H1 (cell line): ENCODE measurements around the gene PLD5. TPM values are rescaled to one million over a fixed set of nuclear protein-coding genes. Genes with fewer than 3 reads are reported as not detected.

ENCODE experiments used
- CTCF ChIA-PET: fragments of 300-600 bp; sonication (Branson Sonifier 250); formaldehyde crosslinking; loops from one replicate; lab custom pipeline; 2021; ENCODE audit not compliant: partially characterized antibody; lab: Charles Lee
- POLR2A ChIA-PET: fragments of 300-600 bp; sonication (Branson Sonifier 250); formaldehyde crosslinking; loops from one replicate; lab custom pipeline; 2021; ENCODE audit warnings: inconsistent platforms; ENCODE audit not compliant: partially characterized antibody; lab: Charles Lee
- DNase-seq, 2 experiments: peaks; one replicate each; pipeline versions ENCODE4 v3.0.0 to v3.0.0-alpha.2; 2010 to 2022; ENCODE audit warnings: low spot score in 2 of 2, low read depth in 1 of 2, mixed read lengths in 1 of 2
- FAIRE-seq: peaks from 2 replicates; lab custom pipeline; 2011; peaks lifted over from hg19 to GRCh38; lab: Jason Lieb, UNC
- H2AFZ ChIP-seq: 2 replicates; pipeline ENCODE4 v1.8.1; 2012; ENCODE audit warnings: low read length, inconsistent platforms
- H2AK5ac ChIP-seq: 2 replicates; pipeline ENCODE4 v1.6.1; 2013; ENCODE audit warnings: low read depth, low read length
- H2BK120ac ChIP-seq: replicated peaks from 2 replicates; pipeline ENCODE3; 2013; ENCODE audit warnings: low read depth, low read length, inconsistent platforms
- H2BK12ac ChIP-seq: 2 replicates; pipeline ENCODE4 v1.6.1; 2013; ENCODE audit warnings: low read depth, low read length
- H2BK15ac ChIP-seq: 2 replicates; pipeline ENCODE4 v1.6.1; 2013; ENCODE audit warnings: low read length
- H2BK20ac ChIP-seq: 2 replicates; pipeline ENCODE4 v1.6.1; 2013; ENCODE audit warnings: low read length
- H2BK5ac ChIP-seq: 2 replicates; pipeline ENCODE4 v1.6.1; 2013; ENCODE audit warnings: low read depth, low read length
- H3K14ac ChIP-seq: 2 replicates; pipeline ENCODE4 v1.6.1; 2013; ENCODE audit warnings: inconsistent platforms; ENCODE audit not compliant: insufficient read length
- H3K18ac ChIP-seq: 2 replicates; pipeline ENCODE4 v1.6.1; 2013; ENCODE audit warnings: low read length; ENCODE audit errors: extremely low read depth
- H3K23ac ChIP-seq: 2 replicates; pipeline ENCODE4 v1.6.1; 2013; ENCODE audit warnings: inconsistent platforms; ENCODE audit not compliant: insufficient read length
- H3K23me2 ChIP-seq: 2 replicates; pipeline ENCODE4 v1.6.1; 2013; ENCODE audit warnings: low read depth, low read length
- H3K27ac ChIP-seq: 2 replicates; pipeline ENCODE4 v1.6.1; 2011; ENCODE audit warnings: low read depth, low read length, inconsistent platforms
- H3K27me3 ChIP-seq, 4 experiments: replicated peaks in 1 of 4; 1 replicate in 1 of 4; 2 replicates in 3 of 4; pipeline versions ENCODE4 v1.6.1 to v1.8.1; 2011 to 2013; ENCODE audit warnings: low read length in 3 of 4, mild to moderate bottlenecking in 3 of 4, inconsistent platforms in 2 of 4, mixed read lengths in 2 of 4, moderate library complexity in 1 of 4; ENCODE audit not compliant: control insufficient read depth in 3 of 4, insufficient read depth in 3 of 4; ENCODE audit errors: extremely low read depth in 1 of 4
- H3K36me3 ChIP-seq, 4 experiments: 2 replicates each; pipeline versions ENCODE4 v1.6.1 to v1.8.1; 2011 to 2013; ENCODE audit warnings: mild to moderate bottlenecking in 4 of 4, low read length in 3 of 4, moderate library complexity in 2 of 4, control low read depth in 1 of 4, inconsistent platforms in 1 of 4; ENCODE audit not compliant: insufficient read depth in 4 of 4, control insufficient read depth in 2 of 4
- H3K4ac ChIP-seq: replicated peaks from 2 replicates; pipeline ENCODE3; 2013; ENCODE audit warnings: low read length, low read depth, mixed read lengths, inconsistent platforms; ENCODE audit not compliant: insufficient read length
- H3K4me1 ChIP-seq, 4 experiments: replicated peaks in 1 of 4; 1 replicate in 1 of 4; 2 replicates in 3 of 4; pipeline versions ENCODE4 v1.6.1 to v1.8.1; 2011 to 2013; ENCODE audit warnings: low read length in 3 of 4, inconsistent platforms in 2 of 4, mixed read lengths in 1 of 4; ENCODE audit not compliant: insufficient read depth in 4 of 4, control insufficient read depth in 3 of 4
- H3K4me2 ChIP-seq, 2 experiments: 2 replicates each; pipeline versions ENCODE4 v1.6.1 to v1.8.1; 2011 to 2013; ENCODE audit warnings: low read depth in 2 of 2, low read length in 2 of 2, control low read depth in 1 of 2, inconsistent platforms in 1 of 2, mild to moderate bottlenecking in 1 of 2; ENCODE audit not compliant: insufficient read depth in 1 of 2
- H3K4me3 ChIP-seq, 4 experiments: fragments of 200-600, 300-600 bp in 1 of 4; sonication (generic), shearing (Covaris generic), sonication (Bioruptor Twin) in 1 of 4; 2 replicates each; pipeline versions ENCODE4 v1.5.1 to v1.8.1; 2011 to 2016; ENCODE audit warnings: low read length in 4 of 4, low read depth in 3 of 4, control low read depth in 2 of 4, inconsistent platforms in 2 of 4, mild to moderate bottlenecking in 2 of 4, mixed read lengths in 1 of 4, moderate library complexity in 1 of 4; ENCODE audit not compliant: insufficient read depth in 2 of 4; ENCODE audit errors: extremely low read depth in 1 of 4
- H3K56ac ChIP-seq: replicated peaks from 2 replicates; pipeline ENCODE3; 2013; ENCODE audit warnings: low read depth, mild to moderate bottlenecking, mixed read lengths, low read length, inconsistent platforms; ENCODE audit not compliant: insufficient read length
- H3K79me1 ChIP-seq: 2 replicates; pipeline ENCODE4 v1.6.1; 2013; ENCODE audit warnings: low read depth, low read length, control low read depth
- H3K79me2 ChIP-seq, 2 experiments: 2 replicates each; pipeline versions ENCODE4 v1.6.1 to v1.8.1; 2012 to 2013; ENCODE audit warnings: low read length in 2 of 2, mild to moderate bottlenecking in 2 of 2, inconsistent platforms in 1 of 2; ENCODE audit not compliant: insufficient read depth in 2 of 2, control insufficient read depth in 1 of 2
- H3K9ac ChIP-seq, 4 experiments: replicated peaks in 1 of 4; 1 replicate in 1 of 4; 2 replicates in 3 of 4; pipeline versions ENCODE4 v1.6.1 to v1.8.1; 2011 to 2013; ENCODE audit warnings: low read depth in 3 of 4, low read length in 3 of 4, control low read depth in 2 of 4, mild to moderate bottlenecking in 2 of 4, moderate library complexity in 2 of 4, inconsistent platforms in 1 of 4; ENCODE audit errors: extremely low read depth in 1 of 4
- H3K9me3 ChIP-seq, 2 experiments: 2 replicates each; pipeline versions ENCODE4 v1.6.1 to v1.8.1; 2012 to 2013; ENCODE audit warnings: mild to moderate bottlenecking in 2 of 2, moderate library complexity in 2 of 2, control low read depth in 1 of 2, inconsistent platforms in 1 of 2, low read depth in 1 of 2, low read length in 1 of 2, mixed read lengths in 1 of 2; ENCODE audit not compliant: insufficient read depth in 2 of 2
- H4K20me1 ChIP-seq, 2 experiments: replicated peaks in 1 of 2; 2 replicates each; pipeline versions ENCODE3 to v1.8.1; 2011 to 2013; ENCODE audit warnings: inconsistent platforms in 2 of 2, low read length in 2 of 2, mild to moderate bottlenecking in 1 of 2; ENCODE audit not compliant: insufficient read depth in 2 of 2, control insufficient read depth in 1 of 2
- H4K5ac ChIP-seq: 2 replicates; pipeline ENCODE4 v1.6.1; 2013; ENCODE audit warnings: low read length, low read depth, mixed read lengths, inconsistent platforms; ENCODE audit not compliant: insufficient read length
- H4K8ac ChIP-seq: 2 replicates; pipeline ENCODE4 v1.8.0; 2013; ENCODE audit warnings: mild to moderate bottlenecking, moderate library complexity, low read length, inconsistent platforms; ENCODE audit not compliant: insufficient read depth; ENCODE audit errors: extremely low read depth
- H4K91ac ChIP-seq: replicated peaks from 2 replicates; pipeline ENCODE3; 2013; ENCODE audit warnings: low read length, mixed read lengths, inconsistent platforms; ENCODE audit not compliant: insufficient read length
- CHD2 ChIP-seq: IDR thresholded peaks from 2 replicates; pipeline ENCODE4 v1.6.1; 2012; ENCODE audit warnings: low read length, improper control_type of control experiment
- E2F6 ChIP-seq: IDR thresholded peaks from 2 replicates; pipeline ENCODE4 v1.6.1; 2012; ENCODE audit warnings: inconsistent platforms
- JUN ChIP-seq: IDR thresholded peaks from 2 replicates; pipeline ENCODE4 v1.6.1; 2011; ENCODE audit warnings: low read depth, mild to moderate bottlenecking, improper control_type of control experiment, low read length
- SRF ChIP-seq: IDR thresholded peaks from 2 replicates; pipeline ENCODE4 v1.6.1; 2011; ENCODE audit warnings: mild to moderate bottlenecking, low read depth, low read length, moderate library complexity
- ZNF274 ChIP-seq: IDR thresholded peaks from 2 replicates; pipeline ENCODE4 v1.7.0; 2012; ENCODE audit warnings: low read length, borderline replicate concordance; ENCODE audit errors: extremely low read depth
- WGBS, 2 experiments: shearing (Covaris generic) in 1 of 2; methylation state at CpG; one replicate each; pipeline versions ENCODE4 v1.1.6 to v1.1.7; 2013 to 2015; ENCODE audit warnings: low lambda C conversion rate in 2 of 2, mixed read lengths in 2 of 2, inconsistent platforms in 1 of 2, low coverage in 1 of 2, missing lambda C conversion rate in 1 of 2; ENCODE audit not compliant: insufficient replicate concordance in 2 of 2, insufficient coverage in 1 of 2, insufficient read length in 1 of 2; ENCODE audit errors: extremely low coverage in 1 of 2, missing lambda C conversion rate in 1 of 2; 5-methylcytosine and 5-hydroxymethylcytosine counted together
- polyA plus RNA-seq, 7 experiments: library from polyadenylated mRNA; depleted of rRNA in 3 of 7; stranded (reverse) in 5 of 7; unstranded in 2 of 7; fragments of >200 nt in 5 of 7; fragments of 200-250 nt in 2 of 7; gene quantifications; 1 replicate in 5 of 7; 2 replicates in 1 of 7; 4 replicates in 1 of 7; pipeline versions ENCODE4 v1.2.1 to v1.2.3, GENCODE V29; 2011 to 2013; ENCODE audit warnings: missing spikeins in 2 of 7, mixed read lengths in 2 of 7
- total RNA-seq: library from RNA; stranded (reverse); fragmentation: NEBNext Ultra II Directional; extraction: Animal tissue kit (Norgen Biotek cat#: 25700); gene quantifications from 2 replicates; pipeline ENCODE4 v1.2.1, GENCODE V29; 2021

The PLD5 gene
- total and polyA plus RNA-seq, 2 of the 8 experiments (the other 6 are each of a cell fraction or from before 2014, with no cell fraction given), result 0.86 to 8.5 TPM

- H2AFZ ChIP-seq, result no peak overlapping the region
- CTCF ChIA-PET, result interaction anchor here (0.9 to 1.3 kb wide), 2 partner anchors 36 to 108 kb away, joined by 3 to 4 read pairs; no protein-coding TSS in a partner anchor
- H2BK5ac ChIP-seq, result no peak overlapping the region
- H4K5ac ChIP-seq, result no peak overlapping the region
- H3K23ac ChIP-seq, result no peak overlapping the region
- H3K9ac ChIP-seq, result no peak overlapping the region
- TF ChIP-seq CHD2 (no peak), JUN (no peak), ZNF274 (no peak), SRF (peak; percentile 21; the same call in 1 of the 2 replicates), E2F6 (no peak)
- TF ChIP-seq, all 59 proteins: peak for 1
- no peak overlapping the region for H4K8ac ChIP-seq
- no peak overlapping the region for H3K14ac ChIP-seq
- no peaks in the 10 kb centered on the region for H3K9me3 ChIP-seq
- no peak overlapping the region for H2BK20ac ChIP-seq
- H3K4me3 ChIP-seq, result no peak overlapping the region
- no peaks in the 10 kb centered on the region for H3K4me1 ChIP-seq
- no peaks in the 10 kb centered on the region for H4K20me1 ChIP-seq
- no peak overlapping the region for H4K91ac ChIP-seq
- H2AK5ac ChIP-seq, result no peak overlapping the region
- H3K27me3 ChIP-seq, result no peaks in the 10 kb centered on the region
- H3K56ac ChIP-seq, result no peak overlapping the region
- no peak overlapping the region for H3K27ac ChIP-seq
- H2BK15ac ChIP-seq, result no peak overlapping the region
- no peak overlapping the region for H3K4ac ChIP-seq
- POLR2A ChIA-PET, result no interaction called here
- DNase-seq (no peak), FAIRE-seq (no peak)
- H2BK120ac ChIP-seq, result no peak overlapping the region
- 85% methylated on average over 11 of the region's 11 CpGs; no CpG with 5 or more reads in 1 of the 2 experiments for WGBS, 2 experiments
- H3K4me2 ChIP-seq, result no peak overlapping the region
- H3K23me2 ChIP-seq, result no peaks in the 10 kb centered on the region
- no peaks in the 10 kb centered on the region for H3K79me2 ChIP-seq
- no peak overlapping the region for H3K18ac ChIP-seq
- H2BK12ac ChIP-seq, result no peak overlapping the region
- H3K79me1 ChIP-seq, result no peaks in the 10 kb centered on the region
- no peaks in the 10 kb centered on the region for H3K36me3 ChIP-seq
Measured at GRCh38 chr1:242093116-242093515, 431.4 kb downstream of the PLD5 start.
